NCI-H1092 treated with DMSO at 0.1 percent for 48 hours (cell line): ENCODE results near the gene PTPRO.

ENCODE experiments used
- DNase-seq: peaks from one replicate; lab custom pipeline; 2025; lab: John Stamatoyannopoulos, UW

Gene PTPRO

GRCh38 chr12:15527201-15528080 is 205.1 kb downstream of the PTPRO start:
- DNase-seq: no peak

DNA sequence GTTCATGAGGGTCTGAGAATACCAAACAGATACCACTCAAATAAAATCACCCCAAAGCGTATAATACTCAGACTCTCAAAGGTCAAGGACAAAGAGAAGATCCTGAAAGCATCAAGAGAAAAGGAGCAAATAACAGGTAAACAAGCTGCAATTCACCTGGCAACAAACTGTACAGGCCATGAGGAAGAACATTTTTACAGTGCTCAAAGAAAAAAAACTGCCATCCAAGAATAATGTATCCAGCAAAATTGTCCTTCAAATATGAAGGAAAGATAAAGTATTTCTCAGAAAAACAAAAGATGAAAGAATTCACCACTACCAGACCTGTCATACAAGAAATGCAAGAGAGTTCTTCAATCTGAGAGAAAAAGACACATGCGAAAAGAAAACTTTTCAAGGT is 206.4 kb downstream of the PTPRO start:
- no peak for DNase-seq

GRCh38 chr12:15530361-15530760 is 208.1 kb downstream of the PTPRO start:
- no peak for DNase-seq

DNA sequence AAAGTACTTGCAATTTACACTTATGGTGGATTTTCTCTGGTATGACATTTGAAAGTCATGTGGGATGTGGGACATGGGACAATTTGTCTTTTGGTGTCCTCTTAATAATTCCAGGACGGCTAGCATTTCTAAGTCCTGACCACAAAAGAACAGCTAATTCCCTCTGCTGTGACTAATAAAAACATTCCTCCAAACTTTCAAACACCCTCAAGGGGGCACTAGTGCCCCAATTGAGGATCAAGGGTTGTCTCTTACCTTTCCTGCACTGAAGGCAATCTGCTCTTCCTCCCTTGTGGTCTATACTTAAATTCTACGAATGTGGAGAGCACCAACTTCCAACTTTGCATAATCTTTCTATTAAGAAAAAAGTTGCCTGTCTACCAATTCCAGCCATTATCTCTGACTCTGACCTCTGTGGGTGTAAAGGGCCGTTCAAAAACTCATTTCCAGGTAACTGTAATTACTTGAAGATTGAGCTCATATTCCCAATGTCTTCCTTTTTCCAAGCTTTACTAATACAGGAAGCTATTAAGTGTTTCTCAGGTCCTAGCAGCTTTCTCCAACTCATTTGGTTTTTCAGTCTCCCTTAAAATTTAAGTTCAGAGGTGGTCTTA is 210.2 kb downstream of the PTPRO start:
- DNase-seq: no peak

GRCh38 chr12:15534322-15534721 is 212.0 kb downstream of the PTPRO start:
- DNase-seq: no peak

DNA sequence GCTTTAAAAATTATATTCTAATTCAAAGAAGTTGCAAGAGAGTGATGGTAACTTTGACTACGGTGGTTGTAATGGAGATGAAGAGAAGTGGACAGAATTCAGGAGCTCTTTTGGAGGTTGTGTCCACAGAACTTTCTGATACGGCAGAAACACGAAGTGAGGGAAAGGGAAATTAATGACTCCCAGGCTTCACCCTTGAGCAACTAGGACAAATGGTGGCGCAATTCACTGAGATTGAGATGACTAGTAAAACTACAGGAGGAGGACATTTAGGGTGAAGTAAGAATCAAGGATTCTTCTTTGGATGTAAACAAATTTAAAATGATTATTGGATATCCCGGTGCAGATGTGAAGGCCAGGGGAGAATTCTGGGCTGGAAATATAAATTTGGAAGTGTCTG is 212.6 kb downstream of the PTPRO start:
- DNase-seq: no peak

DNA sequence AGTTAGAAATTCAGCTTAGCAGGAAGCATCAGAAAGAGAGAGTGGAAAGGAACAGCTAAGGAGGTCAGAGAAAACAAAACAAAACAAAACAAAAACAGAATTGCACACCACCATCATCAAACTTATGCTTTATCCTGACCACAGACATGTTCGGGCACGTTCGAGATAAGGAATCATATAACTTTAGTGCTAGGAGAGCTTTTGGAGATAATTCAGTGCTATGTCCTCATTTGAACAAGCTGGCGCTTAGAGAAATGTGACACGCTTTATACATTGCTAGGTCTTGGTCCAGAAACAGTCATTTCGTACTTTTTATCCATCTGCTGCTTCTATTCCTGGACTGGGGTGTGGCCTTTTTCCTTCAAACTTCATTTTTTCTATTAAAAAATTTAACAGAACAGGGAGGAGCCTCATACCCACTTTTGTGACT is 213.1 kb downstream of the PTPRO start:
- DNase-seq: no peak

- no peak for DNase-seq
Measured at GRCh38 chr12:15536446-15536845, 214.1 kb downstream of the PTPRO start.

- DNase-seq: no peak
Measured at GRCh38 chr12:15538881-15539280, 216.6 kb downstream of the PTPRO start.

GRCh38 chr12:15540005-15540404 is 217.7 kb downstream of the PTPRO start:
- no peak for DNase-seq

- no peak for DNase-seq
Measured at GRCh38 chr12:15540469-15540872, 218.2 kb downstream of the PTPRO start.

DNA sequence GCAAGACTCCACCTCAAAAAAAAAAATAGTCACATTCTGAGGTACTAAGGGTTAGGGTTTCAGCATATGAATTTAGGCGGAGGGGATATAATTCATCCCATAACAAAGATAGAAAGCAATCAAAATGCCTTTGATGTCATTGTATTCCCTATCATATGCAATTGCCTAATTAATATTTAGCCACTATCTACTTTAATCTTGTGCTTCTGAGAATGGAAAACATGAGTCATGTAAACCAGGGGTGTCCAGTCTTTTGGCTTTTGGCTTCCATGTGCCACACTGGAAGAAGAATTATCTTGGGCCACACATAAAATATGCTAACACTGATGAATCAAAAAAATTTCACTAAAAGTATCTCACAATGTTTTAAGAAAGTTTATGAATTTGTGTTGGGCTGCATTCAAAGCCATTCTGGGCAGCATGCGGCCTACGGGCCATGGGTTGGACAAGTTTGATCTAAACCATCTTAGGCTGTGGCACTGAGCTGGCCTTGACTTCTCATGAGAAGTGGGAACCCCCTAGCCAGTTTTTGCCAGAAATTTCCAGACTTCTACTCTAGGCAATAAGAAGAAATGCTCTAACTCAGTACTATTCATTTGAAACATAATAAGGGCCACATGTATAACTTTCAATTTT is 219.8 kb downstream of the PTPRO start:
- DNase-seq: no peak

- DNase-seq: no peak
Measured at GRCh38 chr12:15543347-15543746, 221.0 kb downstream of the PTPRO start.

DNA sequence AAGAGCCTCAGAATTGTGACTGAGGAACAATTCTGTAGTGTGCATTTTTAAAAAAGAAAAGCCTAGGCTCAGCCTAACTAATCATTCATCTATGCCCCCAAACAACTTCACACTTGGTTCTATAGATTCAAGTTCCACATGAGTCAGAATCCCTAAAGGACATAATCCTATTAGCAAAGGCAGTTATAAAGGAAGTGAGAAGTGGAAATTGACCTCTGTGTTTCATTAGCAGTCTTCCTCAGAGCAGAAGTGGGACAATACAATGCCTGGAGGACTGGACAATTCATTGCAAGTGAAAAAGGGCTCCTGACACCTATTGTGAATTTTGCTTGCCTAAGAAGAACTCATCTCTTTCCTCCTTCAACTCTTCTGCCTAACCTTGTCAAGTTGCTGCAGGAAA is 222.3 kb downstream of the PTPRO start:
- no peak for DNase-seq

- DNase-seq: no peak
Measured at GRCh38 chr12:15545334-15545733, 223.0 kb downstream of the PTPRO start.

GRCh38 chr12:15546102-15546701 is 223.9 kb downstream of the PTPRO start:
- no peak for DNase-seq

DNA sequence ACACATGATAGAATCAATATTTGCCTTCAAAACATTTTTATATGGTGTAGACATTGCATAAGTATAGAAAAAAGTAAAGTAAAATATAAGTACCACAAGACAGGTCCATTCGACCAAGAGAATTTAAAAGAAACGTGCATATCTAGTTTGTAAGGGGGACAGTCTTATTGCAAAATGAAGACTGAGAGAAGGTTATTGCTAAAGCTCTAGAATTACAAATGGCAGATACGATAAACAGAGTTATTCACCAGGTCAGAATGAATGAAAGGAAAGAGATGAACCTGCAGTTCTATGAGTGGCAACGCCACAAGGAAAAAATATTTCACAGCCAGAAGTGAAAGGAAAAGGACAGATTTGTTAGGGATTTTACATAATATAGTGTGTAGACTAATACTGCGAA is 224.8 kb downstream of the PTPRO start:
- no peak for DNase-seq

DNA sequence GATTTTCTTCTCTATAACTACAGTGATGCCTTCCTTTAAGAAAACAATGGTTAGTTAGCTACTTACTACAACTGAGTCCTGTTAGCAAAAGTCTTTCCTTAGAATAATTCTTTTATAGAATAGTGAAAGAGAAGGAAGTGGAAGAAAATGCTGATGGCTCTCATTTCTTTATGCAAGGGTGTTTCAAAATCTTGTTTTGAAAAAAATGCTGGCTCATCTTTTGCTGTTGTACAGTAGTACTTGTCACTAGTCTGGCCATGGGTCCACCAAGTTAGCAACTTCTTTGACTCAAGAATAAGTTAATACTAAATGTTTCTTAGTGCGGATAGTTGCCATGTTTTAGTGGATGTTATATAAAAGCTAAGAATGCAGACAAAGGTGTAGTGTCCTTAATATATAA is 225.4 kb downstream of the PTPRO start:
- DNase-seq: no peak

- no peak for DNase-seq
Measured at GRCh38 chr12:15550793-15551192, 228.5 kb downstream of the PTPRO start.

- no peak for DNase-seq
Measured at GRCh38 chr12:15555446-15555845, 233.1 kb downstream of the PTPRO start.

GRCh38 chr12:15556411-15557102 is 234.2 kb downstream of the PTPRO start:
- DNase-seq: no peak

DNA sequence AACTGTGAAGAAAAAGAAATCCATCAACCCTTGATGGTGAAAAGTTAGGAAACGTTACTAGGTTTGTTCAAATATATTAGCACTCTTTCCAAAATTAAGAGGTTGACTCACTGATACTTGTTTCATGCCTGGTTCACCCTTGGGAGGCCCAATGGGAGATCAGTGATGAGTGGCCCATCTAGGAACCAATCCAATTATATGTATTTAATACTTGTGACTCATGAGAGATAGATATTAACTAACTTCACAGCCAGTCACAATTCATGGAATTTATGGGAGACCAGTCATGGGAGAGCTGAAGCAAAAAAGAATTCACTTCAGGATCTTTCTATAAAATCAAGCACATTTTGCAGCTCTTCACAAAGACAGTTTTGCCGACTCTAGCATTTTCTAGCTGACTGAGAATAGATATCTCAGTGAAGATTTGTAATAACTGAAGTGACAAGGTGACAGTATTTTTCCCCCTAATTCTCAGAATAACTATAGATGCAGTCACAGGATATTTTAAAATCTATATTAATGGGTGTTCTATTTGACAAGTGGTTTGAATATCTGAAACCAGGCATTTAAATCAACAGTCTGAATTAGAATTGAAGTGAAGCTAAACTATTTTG is 236.7 kb downstream of the PTPRO start:
- no peak for DNase-seq
